Adrenal gland (tissue), 12 donors: ENCODE data around the gene MADCAM1. TPM values are rescaled to one million over a fixed set of nuclear protein-coding genes. Genes with fewer than 3 reads are reported as not detected.

Experiments used
- DNase-seq, 7 donors: peaks; one replicate each; pipeline ENCODE4 v3.0.0-alpha.2; 2019 to 2020
- H3K27ac ChIP-seq, 5 donors: fragments of 200-600 bp; sonication (generic) in 4 of 5; 1 replicate in 3 of 5; 2 replicates in 2 of 5; pipeline versions ENCODE4 v1.5.1 to v1.8.0; 2016 to 2020; ENCODE audit warnings: mild to moderate bottlenecking in 1 of 5
- H3K27me3 ChIP-seq: fragments of 200-600 bp; 2 replicates; pipeline ENCODE4 v1.8.0; 2021
- H3K36me3 ChIP-seq, 2 donors: fragments of 200-600 bp; replicated peaks in 1 of 2; 1 replicate in 1 of 2; 2 replicates in 1 of 2; pipeline versions ENCODE4 v1.5.1 to v1.8.0; 2018 to 2022
- H3K4me1 ChIP-seq, 2 donors: fragments of 200-600 bp; replicated peaks in 1 of 2; 1 replicate in 1 of 2; 2 replicates in 1 of 2; pipeline versions ENCODE4 v1.5.1 to v1.8.0; 2018 to 2021
- H3K4me3 ChIP-seq, 4 donors: fragments of 200-600 bp; sonication (generic) in 3 of 4; one replicate each; pipeline ENCODE4 v1.5.1; 2016 to 2018
- H3K9me3 ChIP-seq, 3 donors: fragments of 200-600 bp; sonication (generic) in 1 of 3; replicated peaks in 1 of 3; 1 replicate in 2 of 3; 2 replicates in 1 of 3; pipeline versions ENCODE4 v1.5.1 to v1.8.0; 2016 to 2021
- CTCF ChIP-seq, 6 experiments: fragments of 450-650 bp in 4 of 6; fragments of 200-600 bp in 2 of 6; sonication (generic) in 1 of 6; IDR thresholded peaks; 1 replicate in 5 of 6; 2 replicates in 1 of 6; pipeline versions ENCODE4 v1.5.1 to v1.8.0; 2016 to 2021; ENCODE audit warnings: antibody characterized with exemption in 6 of 6, mild to moderate bottlenecking in 2 of 6, moderate library complexity in 1 of 6
- POLR2A ChIP-seq, 2 donors: fragments of 450-650 bp; IDR thresholded peaks; one replicate each; pipeline ENCODE4 v1.6.1; 2017; ENCODE audit warnings: antibody characterized with exemption in 2 of 2, mild to moderate bottlenecking in 2 of 2, moderate library complexity in 1 of 2
- WGBS, 4 donors: extraction: QIAGEN DNeasy Blood & Tissue Kit in 2 of 4; methylation state at CpG; one replicate each; pipeline versions ENCODE4 v1.1.5 to v1.1.7; 2013 to 2017; 5-methylcytosine and 5-hydroxymethylcytosine counted together
- intact Hi-C, 2 donors: fragments of 100-400 bp; cut with DNase I; formaldehyde crosslinking; loops; one replicate each; pipeline versions ENCODE4 v1.14.1 to v1.15.0; 2022 to 2023
- polyA plus RNA-seq, 3 donors: library from polyadenylated mRNA; stranded (reverse); fragments of 200-250 nt in 2 of 3; fragments of 350-450 nt in 1 of 3; fragmentation: Illumina TruSeq in 1 of 3; extraction: RNeasy Lipid Tissue Mini Kit (QIAGEN cat#74804) in 1 of 3; gene quantifications; one replicate each; pipeline ENCODE4 v1.2.3, GENCODE V29; 2013 to 2014
- total RNA-seq, 9 donors: library from RNA; depleted of rRNA in 4 of 9; stranded (reverse); fragments of >200 nt in 4 of 9; fragments of 120-200 nt in 1 of 9; fragmentation: NEBNext Ultra II Directional in 1 of 9; extraction: Animal tissue kit (Norgen Biotek cat#: 25700) in 1 of 9; gene quantifications; one replicate each; pipeline versions ENCODE4 v1.1.0 to v1.2.4, GENCODE V29; 2013 to 2023
- donor health status: healthy with polysubstance abuse.
- donor health status: Bipolar disorder and iron deficiency.
- donor health status: DM: yes; HTN: yes; CAD: no.
- donor health status: DM: no; HTN: no; CAD: no.
- donor health status: DM: no; HTN: no; CAD: no.
- donor health status: DM: yes; HTN: yes; CAD: no.

The MADCAM1 gene
- total and polyA plus RNA-seq, 12 donors = 0.14 to 4.8 (median 0.92) TPM; not detected in 2

- Histone ChIP-seq H3K4me1 (peaks cover 12 to 13% of the 10 kb centered on the region in 2 donors), H3K36me3 (no peaks in the 10 kb centered on the region), H3K9me3 (no peaks in the 10 kb centered on the region), H3K27ac (no peak overlapping the region), H3K27me3 (no peaks in the 10 kb centered on the region), H3K4me3 (no peak overlapping the region)
- TF ChIP-seq POLR2A (IDR thresholded peaks at IDR 0.05) (no peak), CTCF (IDR thresholded peaks at IDR 0.05) (no peak)
- 88 to 100% (median 93%) methylated on average over 1 to 9 of the region's 9 CpGs for WGBS, 4 donors
- no peak for DNase-seq
- intact Hi-C loops = no loop called here
Measured at GRCh38 chr19:464208-464545, 32.1 kb upstream of the MADCAM1 start.

- 89 to 93% (median 91%) methylated on average over 3 of the region's 3 CpGs for WGBS, 4 donors
- intact Hi-C loops = no loop called here
- Histone ChIP-seq H3K27ac (no peak overlapping the region), H3K4me1 (peaks cover 12 to 13% of the 10 kb centered on the region in 2 donors), H3K4me3 (no peak overlapping the region), H3K9me3 (no peaks in the 10 kb centered on the region), H3K36me3 (no peaks in the 10 kb centered on the region), H3K27me3 (no peaks in the 10 kb centered on the region)
- no peak for TF ChIP-seq POLR2A (IDR thresholded peaks at IDR 0.05)
- TF ChIP-seq CTCF (IDR thresholded peaks at IDR 0.05) = no peak
- DNase-seq = no peak
Measured at GRCh38 chr19:465056-465816, 31.1 kb upstream of the MADCAM1 start.

GRCh38 chr19:467554-467953 is 28.7 kb upstream of the MADCAM1 start:
- H3K27ac ChIP-seq = no peak overlapping the region
- WGBS, 4 donors = 81 to 100% (median 86%) methylated on average over 1 to 11 of the region's 11 CpGs
- H3K9me3 ChIP-seq = no peaks in the 10 kb centered on the region
- no peaks in the 10 kb centered on the region for H3K36me3 ChIP-seq
- TF ChIP-seq CTCF (IDR thresholded peaks at IDR 0.05) = no peak
- TF ChIP-seq POLR2A (IDR thresholded peaks at IDR 0.05) = no peak
- no peaks in the 10 kb centered on the region for H3K27me3 ChIP-seq
- no peak overlapping the region for H3K4me3 ChIP-seq
- no peaks in the 10 kb centered on the region for H3K4me1 ChIP-seq
- intact Hi-C loops = no loop called here
- DNase-seq = no peak

GRCh38 chr19:468587-469256 is 27.6 kb upstream of the MADCAM1 start:
- no peak overlapping the region for H3K27ac ChIP-seq
- no peak overlapping the region for H3K4me3 ChIP-seq
- no peaks in the 10 kb centered on the region for H3K36me3 ChIP-seq
- no peaks in the 10 kb centered on the region for H3K9me3 ChIP-seq
- no peak for TF ChIP-seq CTCF (IDR thresholded peaks at IDR 0.05)
- no peaks in the 10 kb centered on the region for H3K4me1 ChIP-seq
- no peak for DNase-seq
- intact Hi-C loops = no loop called here
- 71 to 74% (median 73%) methylated on average over 6 to 27 of the region's 27 CpGs for WGBS, 4 donors
- H3K27me3 ChIP-seq = no peaks in the 10 kb centered on the region
